Keratinocyte (primary cell): ENCODE data around the gene KLHL21.

Source experiments
- EZH2 ChIP-seq: IDR thresholded peaks from one replicate; pipeline ENCODE4 v1.6.1; 2012; ENCODE audit warnings: inconsistent platforms, mild to moderate bottlenecking, low read length, moderate library complexity
- TF ChIP-seq, protein P1 (sequence below), 3 experiments: IDR thresholded peaks in 1 of 3; conservative IDR thresholded peaks in 1 of 3; optimal IDR thresholded peaks in 1 of 3; 2 replicates in 2 of 3; 3 replicates in 1 of 3; pipeline versions ENCODE3 to v1.5.1; 2011; ENCODE audit warnings: low read length in 3 of 3, mild to moderate bottlenecking in 3 of 3, moderate library complexity in 2 of 3, control low read depth in 1 of 3, inconsistent platforms in 1 of 3; ENCODE audit not compliant: insufficient read depth in 2 of 3; ENCODE audit errors: extremely low read depth in 1 of 3

DNA sequence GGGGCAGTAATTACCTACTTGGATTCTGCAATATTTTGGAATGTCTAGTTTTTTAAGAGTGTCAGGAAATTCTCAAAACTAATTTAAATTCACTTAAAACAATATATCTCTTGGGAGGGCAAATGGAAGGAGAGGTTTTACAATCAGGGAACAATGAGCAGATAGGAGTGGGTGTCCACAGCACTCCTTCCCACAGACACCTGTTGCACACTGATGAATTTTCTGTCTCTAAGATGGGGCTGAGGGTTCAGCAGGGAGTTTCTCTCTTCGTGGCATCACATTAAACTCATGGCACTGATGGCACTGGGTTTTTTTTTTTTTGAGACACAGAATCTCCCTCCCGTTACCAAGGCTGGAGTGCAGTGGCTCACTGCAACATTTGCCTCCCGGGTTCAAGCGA lies 16.4 kb upstream of the KLHL21 start:
- TF ChIP-seq, protein P1, sequence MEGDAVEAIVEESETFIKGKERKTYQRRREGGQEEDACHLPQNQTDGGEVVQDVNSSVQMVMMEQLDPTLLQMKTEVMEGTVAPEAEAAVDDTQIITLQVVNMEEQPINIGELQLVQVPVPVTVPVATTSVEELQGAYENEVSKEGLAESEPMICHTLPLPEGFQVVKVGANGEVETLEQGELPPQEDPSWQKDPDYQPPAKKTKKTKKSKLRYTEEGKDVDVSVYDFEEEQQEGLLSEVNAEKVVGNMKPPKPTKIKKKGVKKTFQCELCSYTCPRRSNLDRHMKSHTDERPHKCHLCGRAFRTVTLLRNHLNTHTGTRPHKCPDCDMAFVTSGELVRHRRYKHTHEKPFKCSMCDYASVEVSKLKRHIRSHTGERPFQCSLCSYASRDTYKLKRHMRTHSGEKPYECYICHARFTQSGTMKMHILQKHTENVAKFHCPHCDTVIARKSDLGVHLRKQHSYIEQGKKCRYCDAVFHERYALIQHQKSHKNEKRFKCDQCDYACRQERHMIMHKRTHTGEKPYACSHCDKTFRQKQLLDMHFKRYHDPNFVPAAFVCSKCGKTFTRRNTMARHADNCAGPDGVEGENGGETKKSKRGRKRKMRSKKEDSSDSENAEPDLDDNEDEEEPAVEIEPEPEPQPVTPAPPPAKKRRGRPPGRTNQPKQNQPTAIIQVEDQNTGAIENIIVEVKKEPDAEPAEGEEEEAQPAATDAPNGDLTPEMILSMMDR (optimal IDR thresholded peaks at IDR 0.05 in 1 of 3, IDR thresholded peaks at IDR 0.05 in 1 of 3, conservative IDR thresholded peaks at IDR 0.05 in 1 of 3; ENCODE audit: extremely low read depth in 1 of 3, insufficient read depth in 2 of 3, low read length in 3 of 3) = no peak
- TF ChIP-seq EZH2 = no peak
